Stimulated activated CD8-positive, alpha-beta memory T cell treated with anti-CD3 and anti-CD28 coated beads, Interleukin-7, amount 100 ng/mL, for 24 hours (primary cell): ENCODE results near the gene STARD9.
"Not testable (repeated sequence)": the region's sequence is repeated elsewhere in the genome, so short reads cannot be mapped to it uniquely, and the experiment has no call there.

Experiments
- DNase-seq: peaks from one replicate; pipeline ENCODE4 v3.0.0-alpha.2; 2020; ENCODE audit warnings: low read depth

STARD9 gene

DNA sequence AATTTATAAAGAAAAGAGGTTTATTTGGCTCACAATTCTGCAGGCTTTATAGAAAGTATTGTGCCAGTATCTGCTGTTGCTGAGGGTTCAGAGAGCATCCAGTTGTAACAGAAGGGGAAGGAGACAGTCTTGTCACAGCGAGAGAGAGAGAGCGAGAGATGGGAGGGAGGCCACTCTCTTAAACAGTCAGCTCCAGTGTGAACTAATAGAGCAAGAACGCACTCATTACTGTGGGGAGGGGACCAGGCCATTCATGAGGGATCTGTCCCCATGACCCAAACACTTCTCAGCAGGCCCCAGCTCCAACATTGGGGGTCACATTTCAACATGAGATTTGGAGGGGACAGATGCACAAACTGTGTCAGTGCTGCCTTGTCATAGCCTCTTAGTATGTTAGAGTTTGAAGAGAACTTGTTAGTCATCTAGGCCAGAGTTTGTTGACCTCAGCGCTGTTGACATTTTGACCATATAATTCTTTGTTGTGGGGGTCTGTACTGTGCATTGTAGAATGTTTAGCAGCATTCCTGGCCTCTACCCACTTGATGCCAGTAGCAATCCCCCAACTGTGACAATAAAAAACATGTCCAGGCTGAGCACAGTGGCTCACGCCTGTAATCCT lies 15.3 kb downstream of the STARD9 start:
- DNase-seq = no peak

DNA sequence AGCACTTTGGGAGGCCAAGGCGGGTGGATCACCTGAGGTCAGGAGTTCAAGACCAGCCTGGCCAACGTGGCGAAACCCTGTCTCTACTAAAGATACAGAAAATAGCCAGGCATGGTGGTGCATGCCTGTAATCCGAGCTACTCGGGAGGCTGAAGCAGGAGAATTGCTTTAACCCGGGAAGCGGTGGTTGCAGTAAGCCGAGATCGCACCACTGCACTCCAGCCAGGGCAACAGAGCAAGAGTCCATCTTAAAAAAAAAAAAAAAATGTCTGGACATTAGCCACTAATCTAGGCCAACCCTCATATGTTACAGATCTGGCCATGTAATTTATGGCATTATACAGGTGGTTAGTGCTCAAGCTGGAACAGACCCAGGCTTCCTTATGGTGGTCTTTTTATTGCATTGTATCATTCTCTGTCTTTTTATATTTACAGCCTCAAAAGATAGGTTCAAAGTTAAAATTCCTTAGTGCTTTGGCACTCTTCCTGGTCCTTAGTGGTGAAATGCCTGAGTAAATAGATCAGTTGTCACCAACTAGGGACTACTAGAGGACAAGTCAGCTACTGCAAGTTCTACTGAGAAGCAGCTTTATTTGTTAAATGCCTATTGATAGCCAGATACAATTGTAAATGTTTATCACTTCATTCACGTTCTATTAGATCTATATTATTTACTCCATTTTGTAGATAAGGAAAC lies 16.0 kb downstream of the STARD9 start:
- no peak for DNase-seq

DNA sequence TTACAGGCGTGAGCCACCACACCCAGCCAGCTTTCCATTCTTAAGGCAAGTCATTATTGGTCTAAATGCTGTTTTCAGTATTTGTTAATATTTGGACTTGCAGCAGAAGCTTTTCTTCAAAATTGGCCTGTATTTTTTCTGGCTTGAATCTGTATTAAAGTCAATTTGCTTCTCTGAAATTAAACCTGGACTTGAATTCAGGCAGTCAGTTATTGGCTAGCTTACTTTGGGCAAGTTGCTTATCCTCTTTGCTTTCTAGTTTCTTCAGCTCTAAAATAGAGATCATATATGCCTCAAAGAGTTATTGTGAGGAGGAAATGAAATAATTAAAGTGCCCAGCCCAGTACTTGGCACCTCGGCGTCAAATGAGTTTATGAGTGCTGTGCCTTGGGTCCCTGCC lies 17.3 kb downstream of the STARD9 start:
- DNase-seq = no peak

DNA sequence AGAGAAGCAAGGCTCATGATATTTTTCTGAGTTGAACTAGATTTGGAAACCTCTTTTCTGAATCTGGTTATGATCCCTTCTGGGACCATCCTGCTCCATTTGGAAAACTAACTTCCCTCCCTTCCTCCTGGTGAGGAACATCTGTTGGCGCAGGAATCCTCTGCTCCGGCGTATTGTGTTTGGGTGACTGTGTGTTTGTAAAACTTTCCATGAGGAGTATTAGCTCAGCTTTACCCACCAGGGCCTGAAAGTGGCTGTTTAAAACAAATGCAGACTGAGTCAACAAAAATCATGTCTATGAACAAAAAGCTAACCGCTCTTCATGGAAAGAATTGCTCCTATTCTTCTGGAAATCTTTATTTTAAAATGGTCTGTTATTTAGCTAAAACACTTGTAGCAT lies 17.7 kb downstream of the STARD9 start:
- DNase-seq = no peak

DNA sequence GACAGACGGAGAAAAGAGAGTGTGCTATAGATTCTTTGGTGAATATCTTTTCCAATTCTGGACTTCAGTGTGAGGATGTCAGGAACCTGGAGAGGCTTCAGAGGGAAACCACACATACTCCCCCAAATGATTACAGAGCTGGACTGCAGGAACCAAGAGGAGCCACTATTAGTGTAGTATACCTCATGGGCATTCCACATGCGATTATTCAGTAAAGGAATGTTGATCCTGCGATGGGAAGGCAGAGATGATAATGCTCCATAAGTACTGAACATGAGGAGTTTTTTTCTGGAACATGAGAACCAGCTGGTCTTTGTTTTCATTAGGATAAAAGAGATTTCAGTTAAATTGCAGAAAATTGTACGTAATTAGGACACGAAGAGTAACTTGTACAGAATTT lies 18.7 kb downstream of the STARD9 start:
- DNase-seq = no peak

DNA sequence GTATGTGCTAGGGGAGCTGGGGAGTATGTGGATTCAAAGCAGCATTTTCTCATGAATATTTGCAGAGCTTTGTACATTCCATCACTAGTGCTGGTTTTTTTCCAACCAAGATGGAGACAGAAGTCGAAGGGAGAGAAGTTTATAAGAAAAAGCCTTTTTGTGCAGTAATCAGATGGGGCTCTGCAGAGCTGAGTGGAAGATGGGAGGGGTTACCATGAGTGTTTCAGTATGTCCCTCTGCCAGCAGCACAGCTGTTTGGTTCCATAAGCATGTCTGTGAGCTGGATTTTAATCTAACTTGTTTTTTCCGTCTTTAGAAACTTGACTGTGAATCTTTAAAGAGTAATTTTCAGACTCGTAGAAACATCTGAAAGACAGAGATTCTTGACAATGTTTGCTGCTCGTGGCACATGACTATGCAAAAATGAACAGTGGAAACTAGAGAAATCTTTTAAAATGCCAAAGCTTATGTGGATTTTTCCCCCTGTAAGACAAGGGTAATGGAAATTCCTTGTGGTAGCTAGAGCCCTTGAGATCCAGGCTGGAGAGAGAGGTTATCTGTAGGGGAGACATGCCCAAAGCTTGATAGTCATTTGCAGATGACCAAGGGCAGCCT lies 20.3 kb downstream of the STARD9 start:
- DNase-seq = no peak

DNA sequence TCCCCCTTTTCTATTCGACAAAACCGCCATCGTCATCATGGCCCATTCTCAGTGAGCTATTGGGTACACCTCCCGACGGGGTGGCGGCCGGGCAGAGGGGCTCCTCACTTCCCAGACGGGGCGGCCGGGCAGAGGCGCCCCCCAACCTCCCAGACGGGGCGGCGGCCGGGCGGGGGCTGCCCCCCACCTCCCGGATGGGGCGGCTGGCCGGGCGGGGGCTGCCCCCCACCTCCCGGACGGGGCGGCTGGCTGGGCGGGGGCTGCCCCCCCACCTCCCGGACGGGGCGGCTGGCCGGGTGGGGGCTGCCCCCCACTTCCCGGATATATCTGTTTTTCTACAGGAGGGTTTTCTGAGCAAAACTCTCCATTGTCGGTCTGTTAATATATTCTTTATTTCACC lies 25.9 kb downstream of the STARD9 start:
- DNase-seq = not testable (repeated sequence)

DNA sequence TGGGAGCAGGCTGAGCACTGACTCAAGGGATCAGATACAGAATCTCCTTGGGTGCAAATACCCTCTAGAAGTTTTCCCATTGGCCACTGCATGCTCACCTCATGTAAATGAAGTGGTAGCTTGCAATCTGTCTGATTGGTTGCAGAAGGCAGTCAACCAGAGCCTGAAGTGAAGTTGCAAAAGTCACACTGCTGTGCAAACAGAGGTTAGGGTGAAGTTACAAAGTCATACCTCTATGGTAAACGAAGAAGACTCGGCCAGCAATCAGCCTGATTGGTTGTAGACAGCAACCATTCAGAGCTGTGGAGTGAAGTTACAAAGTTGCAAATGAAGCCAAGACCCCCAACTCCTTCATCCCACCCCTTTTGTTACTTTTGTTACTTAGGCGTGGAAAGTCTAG lies 27.1 kb downstream of the STARD9 start:
- no peak for DNase-seq

DNA sequence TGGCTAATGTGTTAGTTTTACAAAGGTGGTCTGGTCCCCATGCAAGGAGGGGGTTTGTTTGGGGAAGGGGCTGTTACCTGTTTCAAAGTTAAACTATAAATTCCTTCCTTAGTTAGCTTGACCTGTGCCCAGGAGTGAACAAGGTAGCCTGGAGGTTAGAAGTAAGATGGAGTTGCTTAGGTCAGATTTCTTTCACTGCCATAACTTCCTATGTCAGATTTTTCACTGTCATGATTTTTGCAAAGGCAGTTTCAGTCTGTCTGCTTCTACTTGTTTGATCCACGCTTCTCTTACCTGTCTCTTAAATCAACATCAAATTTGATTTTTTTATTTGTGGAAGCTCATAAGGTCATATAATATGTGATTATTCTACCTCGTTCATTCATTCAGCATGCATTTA lies 28.6 kb downstream of the STARD9 start:
- no peak for DNase-seq

DNA sequence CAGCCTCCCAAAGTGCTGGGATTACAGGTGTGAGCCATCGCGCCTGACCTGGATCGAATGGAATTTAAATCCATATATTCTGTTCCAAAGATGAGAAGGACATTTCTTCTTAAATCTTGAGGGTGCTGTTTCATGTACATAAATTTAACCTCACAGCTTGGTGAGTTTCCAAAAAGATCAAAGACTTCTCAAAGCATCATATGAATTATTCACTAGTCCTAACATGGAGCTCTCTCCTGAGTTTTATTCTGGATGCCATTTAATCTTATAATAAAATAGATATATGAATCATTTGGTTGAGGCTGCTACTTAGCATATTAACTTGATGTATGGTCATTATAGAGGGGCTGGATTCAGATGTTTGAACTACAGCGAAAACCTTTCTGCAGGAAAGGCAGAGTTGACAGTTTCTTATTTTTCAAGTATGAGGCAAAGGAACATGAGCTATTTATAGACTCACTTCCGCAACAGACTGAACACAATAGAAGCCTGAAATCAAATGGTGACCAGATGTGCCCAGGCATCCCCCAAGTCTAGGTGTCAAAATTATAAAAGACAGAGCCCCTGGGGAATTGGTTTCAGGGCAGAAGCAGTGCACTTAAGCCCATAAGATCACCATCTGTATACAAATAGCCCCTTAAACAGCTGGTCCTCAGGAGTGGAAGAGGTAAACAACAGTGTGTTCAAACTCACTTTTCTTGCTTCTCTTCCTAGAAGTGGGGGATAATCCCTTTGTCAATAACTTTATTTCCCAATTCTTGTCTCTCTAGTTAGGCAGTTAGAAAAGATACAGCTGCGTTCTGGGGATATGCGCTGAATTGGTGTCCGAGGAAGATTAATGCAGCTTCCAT lies 29.7 kb downstream of the STARD9 start:
- no peak for DNase-seq

DNA sequence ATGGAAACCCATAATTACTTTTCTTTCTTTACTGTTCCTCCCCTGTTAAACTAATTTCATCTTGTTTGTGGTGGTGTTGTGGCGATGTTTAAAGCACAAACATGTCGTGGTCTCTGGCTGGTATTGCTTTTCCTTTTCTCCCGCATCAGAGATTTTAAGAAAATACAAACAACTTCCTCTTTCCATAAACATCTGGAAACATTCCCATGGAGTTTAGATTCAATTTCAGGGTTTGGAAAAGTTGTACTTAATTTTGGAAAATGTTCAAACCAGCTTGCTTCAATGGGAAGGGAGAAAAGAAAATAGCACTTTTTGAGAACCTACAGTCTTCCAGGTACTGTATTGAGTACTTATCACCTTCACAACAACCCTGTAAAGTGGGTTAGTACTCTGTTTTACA lies 30.4 kb downstream of the STARD9 start:
- DNase-seq = no peak

DNA sequence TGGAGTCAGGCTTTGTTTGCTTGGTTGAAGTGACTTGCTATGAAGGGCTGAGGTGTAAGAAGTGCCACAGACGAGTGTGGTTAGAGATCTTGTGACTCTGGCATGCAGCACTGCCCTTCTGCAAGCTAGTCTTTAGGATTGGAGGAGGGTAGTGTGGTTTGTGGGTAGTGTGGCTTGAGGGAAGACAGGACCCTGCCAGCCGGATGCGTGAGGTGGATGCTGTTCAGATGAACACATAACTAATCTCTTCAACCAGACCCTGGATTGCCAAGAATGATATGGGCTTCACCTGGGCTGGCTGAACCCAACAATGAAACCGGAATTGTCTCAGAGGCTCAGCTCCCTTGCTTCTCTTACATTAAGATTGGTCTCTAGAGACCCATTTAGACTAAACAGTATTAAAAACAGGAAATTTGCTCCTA lies 32.7 kb downstream of the STARD9 start:
- DNase-seq = no peak

DNA sequence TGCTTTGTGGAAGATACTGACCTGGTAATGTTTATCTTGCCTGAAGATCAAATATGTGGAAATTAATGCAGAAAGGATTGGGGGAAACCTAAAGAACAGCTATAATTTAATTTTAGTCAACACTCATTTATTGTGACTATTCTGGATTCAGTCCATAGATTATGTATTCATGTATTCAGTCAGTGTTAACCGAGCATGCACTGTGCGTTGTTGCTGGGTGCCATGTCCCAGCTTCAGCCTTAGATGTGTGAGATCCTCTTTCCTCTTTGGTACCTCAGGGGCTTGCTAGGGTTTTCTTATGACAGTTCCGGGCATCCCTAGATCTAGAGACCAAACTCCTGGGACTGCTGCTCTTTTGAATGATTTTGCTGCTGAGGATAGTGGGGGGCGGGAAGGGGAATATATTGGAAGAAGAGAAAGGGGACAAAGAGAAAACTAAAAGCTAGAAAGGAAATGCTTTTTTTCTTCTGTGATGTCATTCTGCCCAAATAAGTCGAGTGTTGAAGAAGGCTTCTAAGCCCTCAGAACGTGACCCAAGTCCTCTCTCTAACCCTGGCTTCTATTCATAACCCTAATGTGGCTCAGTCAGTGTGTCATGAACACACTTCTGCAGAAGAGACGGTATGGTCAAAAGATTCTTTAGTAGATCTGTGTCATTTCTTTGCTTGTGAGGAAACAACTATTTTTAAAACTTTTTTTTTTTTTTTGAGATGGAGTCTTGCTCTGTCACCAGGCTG lies 33.5 kb downstream of the STARD9 start:
- DNase-seq = no peak

DNA sequence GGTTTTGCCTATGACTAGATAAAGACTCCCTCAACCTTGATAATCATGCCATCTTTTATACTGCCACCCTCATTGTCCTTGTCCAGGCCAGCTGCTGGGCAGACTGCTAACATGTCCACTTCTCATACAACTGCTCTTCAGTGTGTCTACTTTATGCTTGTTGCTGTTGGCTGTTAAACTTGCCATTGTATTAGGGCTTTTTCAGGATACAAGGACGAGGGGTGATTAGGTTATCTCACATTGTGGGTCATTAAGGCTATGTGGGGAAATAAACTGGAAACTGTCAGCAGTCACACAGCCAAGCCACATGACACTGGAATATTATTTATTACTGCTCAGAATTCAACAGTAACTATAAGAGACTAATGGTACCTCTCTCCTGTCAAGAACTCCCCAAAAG lies 36.1 kb downstream of the STARD9 start:
- no peak for DNase-seq

DNA sequence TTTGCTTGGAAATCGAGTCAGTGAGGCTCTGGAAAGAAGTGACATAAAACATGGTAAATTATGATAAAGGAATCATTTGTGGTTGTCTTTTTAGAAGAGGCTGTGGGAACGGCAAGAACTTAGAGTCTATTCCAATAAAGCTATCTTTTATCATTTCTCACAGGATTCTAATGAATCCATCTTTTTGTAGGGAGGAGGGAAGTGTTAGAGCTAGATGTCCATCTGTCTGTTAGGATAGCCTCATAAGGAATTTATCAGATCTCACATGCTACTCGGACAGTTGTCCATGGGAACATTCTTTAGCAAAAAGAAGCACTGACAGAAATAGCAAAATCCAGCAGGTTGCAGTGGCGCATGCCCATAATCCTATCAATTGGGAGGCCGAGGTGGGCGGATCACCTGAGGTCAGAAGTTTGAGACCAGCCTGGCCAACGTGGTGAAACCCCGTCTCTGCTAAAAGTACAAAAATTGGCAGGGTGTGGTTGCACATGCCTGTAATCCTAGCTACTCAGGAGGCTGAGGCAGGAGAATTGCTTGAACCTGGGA lies 37.0 kb downstream of the STARD9 start:
- no peak for DNase-seq

DNA sequence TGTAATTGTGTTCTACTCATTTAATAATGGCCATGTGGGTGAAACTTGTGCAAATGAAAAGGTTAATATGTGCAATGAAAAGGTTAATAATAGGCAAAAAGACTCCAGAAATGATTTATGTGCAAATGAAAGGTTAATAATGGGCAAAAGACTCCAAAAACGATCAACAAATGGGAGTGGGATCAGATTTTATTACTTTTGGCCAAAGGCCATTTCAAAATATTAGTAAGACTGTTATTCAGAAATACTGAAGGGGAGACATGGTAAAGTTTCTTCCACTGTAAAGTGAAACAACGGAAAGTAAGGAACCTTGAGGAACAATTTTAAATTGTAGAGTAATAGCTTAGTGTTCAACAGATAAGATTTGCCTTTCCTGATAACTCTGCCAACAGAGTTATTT lies 40.7 kb downstream of the STARD9 start:
- DNase-seq = no peak

DNA sequence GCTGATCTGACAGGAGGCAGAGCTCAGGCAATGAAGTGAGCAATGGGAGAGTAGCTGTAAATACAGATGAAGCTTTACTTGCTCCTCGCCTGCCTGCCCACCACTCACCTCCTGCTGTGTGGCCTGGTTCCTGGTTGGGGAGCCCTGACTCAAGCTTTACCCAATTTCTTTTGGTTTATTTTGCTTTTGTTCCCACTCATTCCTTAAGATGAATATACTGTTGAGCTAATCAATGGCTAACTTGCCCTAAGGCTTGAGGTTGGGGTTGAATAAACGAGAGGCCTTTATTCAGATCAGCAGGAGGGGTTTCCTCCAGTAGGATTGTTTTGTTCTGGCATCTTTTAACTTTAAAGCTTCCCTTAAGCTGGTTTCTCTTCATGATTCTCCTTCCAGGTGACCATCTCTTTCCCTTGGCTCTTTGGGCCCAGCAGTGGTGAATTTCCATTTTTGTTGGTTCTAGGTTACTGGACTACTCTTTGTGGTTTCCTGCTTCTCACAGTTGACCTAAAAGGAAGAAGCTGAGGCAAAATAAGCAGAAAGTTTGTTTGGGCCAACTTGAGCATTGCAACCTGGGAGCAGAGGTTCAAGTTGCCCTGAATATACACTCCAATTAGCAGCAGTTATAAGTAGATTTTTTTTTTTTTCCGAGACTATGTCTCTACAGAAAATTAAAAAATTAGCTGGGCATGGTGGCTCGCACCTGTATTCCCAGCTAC lies 44.4 kb downstream of the STARD9 start:
- no peak for DNase-seq

DNA sequence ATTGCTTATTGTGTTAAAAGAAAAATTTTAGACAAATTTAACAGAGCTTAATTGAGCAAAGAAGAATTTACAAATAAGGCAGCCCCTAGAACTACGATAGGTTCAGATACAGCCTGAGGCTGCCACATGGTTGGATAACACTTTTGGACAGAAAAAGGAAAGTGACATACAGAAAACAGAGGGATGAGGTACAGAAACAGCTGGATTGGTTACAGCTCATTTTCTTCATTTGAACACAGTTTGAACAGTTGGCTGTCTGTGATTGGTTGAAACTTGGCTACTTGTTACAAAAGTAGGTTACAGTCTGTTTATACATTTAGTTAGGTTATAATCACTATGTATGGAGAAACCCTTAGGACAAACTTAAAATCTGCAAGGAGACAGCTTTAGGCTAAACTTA lies 46.0 kb downstream of the STARD9 start:
- DNase-seq = no peak

DNA sequence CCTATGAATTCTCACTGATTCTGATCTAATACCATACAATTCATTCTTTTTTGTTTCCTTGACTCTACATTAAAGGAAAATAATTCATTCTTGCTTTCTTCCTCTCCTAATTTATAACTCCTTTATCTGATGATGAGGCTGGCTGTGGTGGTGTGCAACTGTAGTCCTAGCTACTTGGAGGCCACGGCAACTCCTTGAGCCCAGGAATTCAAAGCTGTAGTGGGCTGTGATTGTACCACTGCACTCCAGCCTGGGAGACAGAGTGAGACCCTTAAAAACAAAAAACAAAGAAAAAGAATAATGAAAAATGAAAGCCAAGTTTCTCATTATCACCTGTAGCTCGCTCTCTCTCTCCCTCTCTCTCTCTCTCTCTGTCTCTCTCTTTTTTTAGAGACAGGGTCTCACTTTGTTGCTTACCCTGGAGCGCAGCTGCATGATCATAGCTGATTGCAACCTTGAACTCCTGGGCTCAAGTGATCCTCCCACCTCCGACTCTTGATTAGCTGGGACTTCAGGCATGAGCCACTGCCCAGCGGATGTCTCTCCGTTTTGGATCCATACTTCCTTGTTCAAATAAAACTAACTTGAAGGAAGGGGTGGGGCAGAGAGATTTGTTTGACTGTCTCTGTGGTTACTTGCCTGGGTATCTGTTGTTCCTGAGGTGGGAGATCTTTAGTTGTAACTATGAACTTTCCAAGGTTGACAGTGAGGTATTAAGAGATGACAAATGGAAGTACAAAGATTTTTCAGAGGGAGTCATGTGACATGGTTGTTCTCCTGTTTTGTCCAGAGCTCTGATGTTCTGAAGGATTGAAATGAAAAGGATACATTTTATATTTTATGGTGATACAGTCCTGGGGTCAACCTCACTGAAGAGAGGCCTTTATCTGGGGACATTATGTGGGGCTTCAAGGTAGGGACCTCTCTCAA lies 46.9 kb downstream of the STARD9 start:
- DNase-seq = no peak

DNA sequence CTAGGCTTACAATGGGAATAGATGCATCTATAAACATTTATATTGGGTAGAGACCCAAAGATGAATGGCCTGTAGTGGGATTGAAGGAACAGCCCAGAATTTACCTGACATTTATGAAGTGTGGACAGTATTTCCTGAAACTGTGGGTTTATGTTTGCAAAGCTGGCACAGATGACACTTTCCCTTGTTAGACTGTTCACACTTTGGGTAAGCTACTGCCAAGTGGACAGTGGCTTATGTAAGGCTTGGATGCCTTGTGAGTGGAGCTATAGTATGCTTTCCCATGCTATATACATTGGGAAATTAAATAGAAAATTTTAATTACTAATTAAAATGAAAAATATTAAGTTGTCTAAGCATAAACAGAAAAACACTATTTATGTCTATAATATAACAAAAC lies 48.5 kb downstream of the STARD9 start:
- no peak for DNase-seq
